ENCODE data around the gene NR0B2. TPM values are rescaled to one million over a fixed set of nuclear protein-coding genes. Genes with fewer than 3 reads are reported as not detected.

Gene NR0B2
- total RNA-seq, 1 experiment from 2014 or later = not detected

- TF ChIP-seq, protein P1, sequence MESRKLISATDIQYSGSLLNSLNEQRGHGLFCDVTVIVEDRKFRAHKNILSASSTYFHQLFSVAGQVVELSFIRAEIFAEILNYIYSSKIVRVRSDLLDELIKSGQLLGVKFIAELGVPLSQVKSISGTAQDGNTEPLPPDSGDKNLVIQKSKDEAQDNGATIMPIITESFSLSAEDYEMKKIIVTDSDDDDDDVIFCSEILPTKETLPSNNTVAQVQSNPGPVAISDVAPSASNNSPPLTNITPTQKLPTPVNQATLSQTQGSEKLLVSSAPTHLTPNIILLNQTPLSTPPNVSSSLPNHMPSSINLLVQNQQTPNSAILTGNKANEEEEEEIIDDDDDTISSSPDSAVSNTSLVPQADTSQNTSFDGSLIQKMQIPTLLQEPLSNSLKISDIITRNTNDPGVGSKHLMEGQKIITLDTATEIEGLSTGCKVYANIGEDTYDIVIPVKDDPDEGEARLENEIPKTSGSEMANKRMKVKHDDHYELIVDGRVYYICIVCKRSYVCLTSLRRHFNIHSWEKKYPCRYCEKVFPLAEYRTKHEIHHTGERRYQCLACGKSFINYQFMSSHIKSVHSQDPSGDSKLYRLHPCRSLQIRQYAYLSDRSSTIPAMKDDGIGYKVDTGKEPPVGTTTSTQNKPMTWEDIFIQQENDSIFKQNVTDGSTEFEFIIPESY (IDR thresholded peaks at IDR 0.05; ENCODE audit: extremely low read depth, insufficient replicate concordance, low read length) = no peak
These were observed 24.4 kb upstream of the NR0B2 start (continued) for GRCh38 chr1:26938004-26938658.

GRCh38 chr1:26936823-26937222 lies 23.0 kb upstream of the NR0B2 start:
- Histone ChIP-seq H3K79me2 (ENCODE audit: insufficient read depth, low read length) (peaks cover 89% of the 10 kb centered on the region), H3K4me1 (ENCODE audit: control insufficient read depth in 1 of 2, insufficient read depth in 2 of 2, low read length in 2 of 2) (no peaks in the 10 kb centered on the region), H3K9me2 (ENCODE audit: insufficient read depth) (no peaks in the 10 kb centered on the region), H2AFZ (ENCODE audit: low read depth, low read length, poor library complexity, severe bottlenecking) (no peak overlapping the region), H3K27ac (ENCODE audit: low read depth, low read length) (no peak overlapping the region), H3K27me3 (ENCODE audit: insufficient read depth, low read length) (no peaks in the 10 kb centered on the region), H3K9ac (ENCODE audit: low read length) (no peak overlapping the region), H3K4me3 (replicated peaks in 1 of 2; ENCODE audit: low read depth in 1 of 2, low read length in 2 of 2) (no peak overlapping the region), H3K4me2 (ENCODE audit: low read length) (no peak overlapping the region), H3K9me3 (ENCODE audit: control insufficient read depth in 1 of 2, insufficient read depth in 1 of 2, low read depth in 1 of 2, low read length in 2 of 2) (no peaks in the 10 kb centered on the region), H3K36me3 (ENCODE audit: control insufficient read depth in 1 of 2, insufficient read depth in 2 of 2, low read length in 2 of 2) (peaks cover 20 to 46% of the 10 kb centered on the region in 2 experiments; a peak in 3 of 4 replicates), H4K20me1 (ENCODE audit: insufficient read depth) (peaks cover 11% of the 10 kb centered on the region; the same call in 1 of the 2 replicates)
- ChIA-PET RAD21 (ENCODE audit: low non-redundant PET in 1 of 2, low total read pairs in 2 of 2, uncharacterized antibody in 2 of 2, unreplicated experiment in 2 of 2) (no interaction called here), CTCF (no interaction called here), POLR2A (no interaction called here)
- no peak for ATAC-seq
- DNase-seq (ENCODE audit: low read depth, low spot score) = no peak
- BruUV-seq (replicated peaks) = no TSS peak
- TF ChIP-seq ATF3 (IDR thresholded peaks at IDR 0.05) = no peak
- TF ChIP-seq ZFX (IDR thresholded peaks at IDR 0.05) = no peak
- no peak for TF ChIP-seq SIN3A (IDR thresholded peaks at IDR 0.05; ENCODE audit: low read depth)
- intact Hi-C loops (cut with micrococcal nuclease) = no loop called here

GRCh38 chr1:26932531-26932930 lies 18.8 kb upstream of the NR0B2 start:
- Histone ChIP-seq H3K79me2 (ENCODE audit: insufficient read depth, low read length) (peaks cover 94% of the 10 kb centered on the region), H2AFZ (ENCODE audit: low read depth, low read length, poor library complexity, severe bottlenecking) (no peak overlapping the region), H3K9ac (ENCODE audit: low read length) (no peak overlapping the region), H3K36me3 (ENCODE audit: control insufficient read depth in 1 of 2, insufficient read depth in 2 of 2, low read length in 2 of 2) (peaks cover 35 to 51% of the 10 kb centered on the region in 2 experiments), H3K4me3 (replicated peaks in 1 of 2; ENCODE audit: low read depth in 1 of 2, low read length in 2 of 2) (no peak overlapping the region), H3K9me3 (ENCODE audit: control insufficient read depth in 1 of 2, insufficient read depth in 1 of 2, low read depth in 1 of 2, low read length in 2 of 2) (no peaks in the 10 kb centered on the region), H4K20me1 (ENCODE audit: insufficient read depth) (peaks cover 16% of the 10 kb centered on the region; the same call in 1 of the 2 replicates), H3K27me3 (ENCODE audit: insufficient read depth, low read length) (no peaks in the 10 kb centered on the region), H3K9me2 (ENCODE audit: insufficient read depth) (no peaks in the 10 kb centered on the region), H3K4me1 (ENCODE audit: control insufficient read depth in 1 of 2, insufficient read depth in 2 of 2, low read length in 2 of 2) (no peaks in the 10 kb centered on the region), H3K4me2 (ENCODE audit: low read length) (no peak overlapping the region), H3K27ac (ENCODE audit: low read depth, low read length) (no peak overlapping the region)
- intact Hi-C loops (cut with micrococcal nuclease) = no loop called here
- ChIA-PET CTCF (no interaction called here), RAD21 (ENCODE audit: low non-redundant PET in 1 of 2, low total read pairs in 2 of 2, uncharacterized antibody in 2 of 2, unreplicated experiment in 2 of 2) (no interaction called here), POLR2A (no interaction called here)
- BruUV-seq (replicated peaks) = no TSS peak
- ATAC-seq (no peak), DNase-seq (ENCODE audit: low read depth, low spot score) (no peak)
- TF ChIP-seq POLR2AphosphoS5 (IDR thresholded peaks at IDR 0.05; ENCODE audit: low read depth, low read length) = no peak
